HL-60/S4 (cell line): ENCODE data around the gene CCDC106.

Source experiments
- in situ Hi-C: fragments of 300-500 bp; cut with MboI; formaldehyde crosslinking; loops from 2 replicates; pipeline ENCODE4 v1.14.3; 2022; ENCODE audit warnings: low sequenced_read_pairs

The CCDC106 gene

GRCh38 chr19:55649268-55650125 lies 1.5 kb downstream of the CCDC106 start:
- in situ Hi-C loops: no loop called here

GRCh38 chr19:55650126-55650557 lies 2.1 kb downstream of the CCDC106 start:
- in situ Hi-C loops: no loop called here

- in situ Hi-C loops: no loop called here
Measured at GRCh38 chr19:55650602-55651230, 2.7 kb downstream of the CCDC106 start.

- in situ Hi-C loops: no loop called here
Measured at GRCh38 chr19:55651236-55651635, 3.2 kb downstream of the CCDC106 start.

GRCh38 chr19:55652311-55653128 lies 4.5 kb downstream of the CCDC106 start:
- in situ Hi-C loops: no loop called here

GRCh38 chr19:55653651-55654322 lies 5.8 kb downstream of the CCDC106 start:
- in situ Hi-C loops: no loop called here

- in situ Hi-C loops: no loop called here
Measured at GRCh38 chr19:55654323-55654867, 6.4 kb downstream of the CCDC106 start.

GRCh38 chr19:55654868-55655647 lies 7.0 kb downstream of the CCDC106 start, which contains the start of gene U2AF2:
TSS of gene U2AF2 (plus strand) at chr19:55655035. CDS start at chr19:55655105, 70 bp downstream.
- in situ Hi-C loops: no loop called here

GRCh38 chr19:55655648-55656040 lies 7.6 kb downstream of the CCDC106 start:
- in situ Hi-C loops: no loop called here

- in situ Hi-C loops: no loop called here
Measured at GRCh38 chr19:55656552-55656951, 8.5 kb downstream of the CCDC106 start.

- in situ Hi-C loops: no loop called here
Measured at GRCh38 chr19:55656988-55657747, 9.2 kb downstream of the CCDC106 start.

GRCh38 chr19:55658846-55659459 lies 10.9 kb downstream of the CCDC106 start:
- in situ Hi-C loops: no loop called here

- in situ Hi-C loops: no loop called here
Measured at GRCh38 chr19:55659822-55660221, 11.8 kb downstream of the CCDC106 start.

- in situ Hi-C loops: no loop called here
Measured at GRCh38 chr19:55660404-55660803, 12.4 kb downstream of the CCDC106 start.

GRCh38 chr19:55660991-55661390 lies 13.0 kb downstream of the CCDC106 start:
- in situ Hi-C loops: no loop called here

- in situ Hi-C loops: no loop called here
Measured at GRCh38 chr19:55661826-55662225, 13.8 kb downstream of the CCDC106 start.

- in situ Hi-C loops: no loop called here
Measured at GRCh38 chr19:55663846-55664536, 16.0 kb downstream of the CCDC106 start.
